IMR-90 (cell line): ENCODE measurements around the gene BMPER. TPM values are rescaled to one million over a fixed set of nuclear protein-coding genes. Genes with fewer than 3 reads are reported as not detected.

Source experiments
- ATAC-seq: fragments of 200-7000 bp; cut with Tn5 transposase; 2 replicates; pipeline ENCODE4 v1.9.1; 2020; ENCODE audit warnings: low read depth, mild to moderate bottlenecking, moderate library complexity
- BruUV-seq: library from RNA; stranded (reverse); fragments of 400-500 nt; replicated peaks from 2 replicates; lab custom pipeline; 2021; lab: Mats Ljungman, UMichigan
- CTCF ChIA-PET: fragments of 300-600 bp; formaldehyde crosslinking; extraction: SDS; loops from one replicate; lab custom pipeline; 2021; ENCODE audit warnings: antibody characterized with exemption; lab: Yijun Ruan, JAX
- POLR2A ChIA-PET: fragments of 300-600 bp; sonication (Branson Sonifier 250); formaldehyde crosslinking; loops from one replicate; lab custom pipeline; 2022; ENCODE audit warnings: antibody characterized with exemption; ENCODE audit not compliant: unreplicated experiment; lab: Charles Lee
- DNase-seq: peaks from one replicate; pipeline ENCODE4 v3.0.0; 2013
- H2AFZ ChIP-seq: replicated peaks from 2 replicates; pipeline ENCODE3; 2013; ENCODE audit warnings: low read length, mild to moderate bottlenecking; ENCODE audit not compliant: poor library complexity
- H2AK5ac ChIP-seq: 2 replicates; pipeline ENCODE4 v1.6.1; 2013; ENCODE audit warnings: low read depth, low read length, inconsistent platforms
- H2AK9ac ChIP-seq: replicated peaks from 2 replicates; pipeline ENCODE3; 2013; ENCODE audit warnings: mild to moderate bottlenecking, low read depth, low read length, moderate library complexity; ENCODE audit not compliant: poor library complexity
- H2BK120ac ChIP-seq: 2 replicates; pipeline ENCODE4 v1.6.1; 2013; ENCODE audit warnings: low read depth, low read length, inconsistent platforms
- H2BK15ac ChIP-seq: 3 replicates; pipeline ENCODE4 v1.6.1; 2013; ENCODE audit warnings: low read depth, low read length, inconsistent platforms
- H2BK20ac ChIP-seq: 2 replicates; pipeline ENCODE4 v1.6.1; 2013; ENCODE audit warnings: low read depth, mild to moderate bottlenecking, inconsistent platforms, low read length, moderate library complexity
- H2BK5ac ChIP-seq: 2 replicates; pipeline ENCODE4 v1.6.1; 2013; ENCODE audit warnings: mild to moderate bottlenecking, low read depth, low read length, inconsistent platforms; ENCODE audit not compliant: poor library complexity, severe bottlenecking
- H3K14ac ChIP-seq: replicated peaks from 2 replicates; pipeline ENCODE4 v1.6.1; 2013; ENCODE audit warnings: low read depth, low read length, inconsistent platforms
- H3K18ac ChIP-seq: 2 replicates; pipeline ENCODE4 v1.6.1; 2013; ENCODE audit warnings: low read depth, low read length, control low read depth
- H3K23ac ChIP-seq: 2 replicates; pipeline ENCODE4 v1.6.1; 2013; ENCODE audit warnings: low read depth, low read length, inconsistent platforms
- H3K27ac ChIP-seq: 2 replicates; pipeline ENCODE4 v1.5.1; 2013; ENCODE audit warnings: mild to moderate bottlenecking, control low read depth, low read length; ENCODE audit not compliant: insufficient read depth
- H3K27me3 ChIP-seq: 2 replicates; pipeline ENCODE4 v1.6.1; 2013; ENCODE audit warnings: low read length; ENCODE audit not compliant: control insufficient read depth, insufficient read depth
- H3K36me3 ChIP-seq: 2 replicates; pipeline ENCODE4 v1.6.1; 2013; ENCODE audit warnings: low read length, mixed read lengths; ENCODE audit not compliant: control insufficient read depth, insufficient read depth
- H3K4ac ChIP-seq: 2 replicates; pipeline ENCODE4 v1.6.1; 2013; ENCODE audit warnings: low read depth, low read length, inconsistent platforms
- H3K4me1 ChIP-seq: 2 replicates; pipeline ENCODE4 v1.6.1; 2013; ENCODE audit warnings: low read length, mixed read lengths; ENCODE audit not compliant: control insufficient read depth, insufficient read depth
- H3K4me2 ChIP-seq: 2 replicates; pipeline ENCODE4 v1.6.1; 2013; ENCODE audit warnings: low read depth, mild to moderate bottlenecking, control low read depth, low read length, moderate library complexity
- H3K4me3 ChIP-seq: 2 replicates; pipeline ENCODE4 v1.5.1; 2013; ENCODE audit warnings: low read depth, mild to moderate bottlenecking, control low read depth, low read length, moderate library complexity; ENCODE audit not compliant: insufficient read depth
- H3K56ac ChIP-seq: 2 replicates; pipeline ENCODE4 v1.6.1; 2013; ENCODE audit warnings: low read length, inconsistent platforms; ENCODE audit not compliant: insufficient read depth; ENCODE audit errors: extremely low read depth
- H3K79me1 ChIP-seq, 2 experiments: 2 replicates each; pipeline ENCODE4 v1.6.1; 2013; ENCODE audit warnings: low read length in 2 of 2, inconsistent platforms in 1 of 2, low read depth in 1 of 2
- H3K9ac ChIP-seq: 2 replicates; pipeline ENCODE4 v1.6.1; 2013; ENCODE audit warnings: low read depth, low read length, control low read depth
- H3K9me1 ChIP-seq: 2 replicates; pipeline ENCODE4 v1.6.1; 2013; ENCODE audit warnings: low read length, inconsistent platforms; ENCODE audit not compliant: insufficient read depth
- H3K9me3 ChIP-seq: 2 replicates; pipeline ENCODE4 v1.6.1; 2013; ENCODE audit warnings: low read length; ENCODE audit not compliant: control insufficient read depth, insufficient read depth
- H4K20me1 ChIP-seq: 2 replicates; pipeline ENCODE4 v1.6.1; 2013; ENCODE audit warnings: low read length, inconsistent platforms; ENCODE audit not compliant: insufficient read depth
- H4K5ac ChIP-seq: 2 replicates; pipeline ENCODE4 v1.6.1; 2013; ENCODE audit warnings: mild to moderate bottlenecking, low read depth, low read length, control low read depth
- H4K8ac ChIP-seq, 2 experiments: 2 replicates each; pipeline ENCODE4 v1.6.1; 2013; ENCODE audit warnings: low read depth in 2 of 2, low read length in 2 of 2, control low read depth in 1 of 2, inconsistent platforms in 1 of 2
- H4K91ac ChIP-seq: 2 replicates; pipeline ENCODE4 v1.6.1; 2013; ENCODE audit warnings: low read depth, low read length, inconsistent platforms; ENCODE audit not compliant: insufficient read depth
- CHD1 ChIP-seq: IDR thresholded peaks from 2 replicates; pipeline ENCODE4 v1.6.1; 2012; ENCODE audit warnings: low read depth, low read length, improper control_type of control experiment
- MXI1 ChIP-seq: IDR thresholded peaks from 2 replicates; pipeline ENCODE4 v1.6.1; 2012; ENCODE audit warnings: low read depth, mild to moderate bottlenecking, low read length, moderate library complexity, borderline replicate concordance
- RAD21 ChIP-seq: IDR thresholded peaks from 2 replicates; pipeline ENCODE4 v1.6.1; 2012; ENCODE audit warnings: low read length, improper control_type of control experiment
- WGBS, 2 experiments: methylation state at CpG; one replicate each; pipeline versions ENCODE4 v1.1.5 to v1.1.7; 2013; ENCODE audit warnings: missing lambda C conversion rate in 2 of 2; ENCODE audit not compliant: insufficient read length in 1 of 2; ENCODE audit errors: extremely low coverage in 2 of 2; 5-methylcytosine and 5-hydroxymethylcytosine counted together
- dilution Hi-C: fragments of 300-500 bp; cut with HindIII; formaldehyde crosslinking; loops from one replicate; pipeline ENCODE4 v1.14.3; 2018; ENCODE audit warnings: low sequenced_read_pairs; ENCODE audit not compliant: unreplicated experiment
- in situ Hi-C: fragments of 300-500 bp; cut with MboI; formaldehyde crosslinking; loops from 3 replicates; pipeline ENCODE4 v1.14.3; 2019; ENCODE audit warnings: low sequenced_read_pairs, inconsistent platforms, mixed read lengths
- intact Hi-C: fragments of 100-400 bp; cut with micrococcal nuclease; formaldehyde crosslinking; loops from 2 replicates; pipeline ENCODE4 v1.10.0; 2022
- polyA plus RNA-seq, 3 experiments: library from polyadenylated mRNA; depleted of rRNA; stranded (reverse); fragments of >200 nt; gene quantifications; 2 replicates each; pipeline ENCODE4 v1.2.3, GENCODE V29; 2012; ENCODE audit warnings: low replicate concordance in 1 of 3
- total RNA-seq: library from RNA; depleted of rRNA; stranded (reverse); fragments of >200 nt; gene quantifications from 2 replicates; pipeline ENCODE4 v1.2.3, GENCODE V29; 2012

Gene BMPER
- total and polyA plus RNA-seq, 2 of the 4 experiments (the other 2 are of a cell fraction): 6.2 to 7.9 TPM

DNA sequence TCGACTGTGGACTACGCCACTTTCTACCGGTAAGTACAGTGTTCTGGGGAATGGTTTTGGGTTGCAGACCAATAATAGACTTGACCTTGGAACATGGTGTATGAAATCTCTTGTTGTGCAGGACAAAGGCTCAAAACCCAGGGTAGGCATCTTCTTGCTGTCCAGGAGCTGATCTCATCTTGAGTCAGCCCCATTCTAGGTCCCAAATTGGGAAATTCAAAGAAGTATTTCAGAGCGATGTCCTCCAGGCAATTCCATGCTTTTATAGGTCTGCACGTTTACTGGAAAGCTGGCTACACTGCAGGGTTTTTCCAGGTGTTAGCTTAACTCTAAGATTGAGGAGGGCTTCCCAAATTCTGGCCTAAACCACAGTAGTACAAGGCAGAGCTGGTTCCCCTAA is 180.7 kb downstream of the BMPER start:
- Histone ChIP-seq H3K23ac (no peak overlapping the region), H3K4me3 (no peak overlapping the region), H3K18ac (no peak overlapping the region), H3K27me3 (no peaks in the 10 kb centered on the region), H3K4me2 (no peak overlapping the region), H3K9ac (no peak overlapping the region), H4K5ac (no peak overlapping the region), H2BK15ac (no peak overlapping the region; the same call in 2 of the 3 replicates), H3K9me3 (no peaks in the 10 kb centered on the region), H2AK9ac (no peak overlapping the region), H3K27ac (no peak overlapping the region), H2BK5ac (no peak overlapping the region), H2BK120ac (no peak overlapping the region), H4K8ac (no peak overlapping the region), H3K79me1 (no peaks in the 10 kb centered on the region), H3K9me1 (no peaks in the 10 kb centered on the region), H4K91ac (no peak overlapping the region), H3K36me3 (peaks cover 2% of the 10 kb centered on the region), H4K20me1 (no peaks in the 10 kb centered on the region), H3K4me1 (no peaks in the 10 kb centered on the region; the same call in 1 of the 2 replicates), H2AFZ (no peak overlapping the region), H3K14ac (no peak overlapping the region), H2AK5ac (no peak overlapping the region; the same call in 1 of the 2 replicates), H2BK20ac (no peak overlapping the region), H3K4ac (no peak overlapping the region), H3K56ac (no peak overlapping the region)
- ChIA-PET CTCF (interaction anchor here (4.8 kb wide), 1 partner anchor 104 kb away, joined by 30 read pairs; no protein-coding TSS in a partner anchor), POLR2A (no interaction called here)
- in situ Hi-C loops: no loop called here
- no TSS peak for BruUV-seq
- no peak for DNase-seq
- TF ChIP-seq MXI1 (no peak), CHD1 (no peak), RAD21 (no peak)
- WGBS, 2 experiments: 93% methylated on average over 4 of the region's 5 CpGs; no CpG with 5 or more reads in 1 of the 2 experiments
- intact Hi-C loops: loop anchor here (5.0 to 10.0 kb wide), 2 partner anchors 841 to 899 kb away; no protein-coding TSS in a partner anchor
- ATAC-seq: no peak
- dilution Hi-C loops: no loop called here
